Right atrium auricular region (tissue), 2 donors: ENCODE measurements around the gene DNAH11. TPM values are rescaled to one million over a fixed set of nuclear protein-coding genes. Genes with fewer than 3 reads are reported as not detected.

Source experiments
- DNase-seq: peaks from one replicate; pipeline ENCODE4 v3.0.0-alpha.2; 2019; ENCODE audit warnings: low spot score
- H3K27ac ChIP-seq, 2 donors: fragments of 200-600 bp; sonication (generic); 1 replicate in 1 of 2; 2 replicates in 1 of 2; pipeline ENCODE4 v1.5.1; 2016 to 2019
- H3K27me3 ChIP-seq, 2 donors: fragments of 200-600 bp; sonication (generic); one replicate each; pipeline versions ENCODE4 v1.5.1 to v1.6.0; 2017 to 2019
- H3K36me3 ChIP-seq: fragments of 200-600 bp; sonication (generic); one replicate; pipeline ENCODE4 v1.5.1; 2016
- H3K4me1 ChIP-seq, 2 donors: fragments of 200-600 bp; sonication (generic); one replicate each; pipeline versions ENCODE4 v1.5.1 to v1.6.0; 2017 to 2019
- H3K4me3 ChIP-seq, 2 donors: fragments of 200-600 bp; sonication (generic); 1 replicate in 1 of 2; 2 replicates in 1 of 2; pipeline ENCODE4 v1.5.1; 2017 to 2019; ENCODE audit warnings: mild to moderate bottlenecking in 1 of 2, moderate library complexity in 1 of 2
- H3K9me3 ChIP-seq, 2 donors: fragments of 200-600 bp; sonication (generic); one replicate each; pipeline ENCODE4 v1.5.1; 2019
- total RNA-seq, 2 donors: library from RNA; depleted of rRNA; stranded (reverse); fragments of >200 nt; gene quantifications; one replicate each; pipeline ENCODE4 v1.1.0, GENCODE V29; 2016
- TF ChIP-seq, protein P1 (sequence below), 2 donors: fragments of 200-600 bp; sonication (generic); IDR thresholded peaks; one replicate each; pipeline ENCODE4 v1.5.1; 2019; ENCODE audit warnings: antibody characterized with exemption in 2 of 2

Gene DNAH11
- total RNA-seq, 2 donors from 2014 or later, result 2.8 to 3.5 TPM

DNA sequence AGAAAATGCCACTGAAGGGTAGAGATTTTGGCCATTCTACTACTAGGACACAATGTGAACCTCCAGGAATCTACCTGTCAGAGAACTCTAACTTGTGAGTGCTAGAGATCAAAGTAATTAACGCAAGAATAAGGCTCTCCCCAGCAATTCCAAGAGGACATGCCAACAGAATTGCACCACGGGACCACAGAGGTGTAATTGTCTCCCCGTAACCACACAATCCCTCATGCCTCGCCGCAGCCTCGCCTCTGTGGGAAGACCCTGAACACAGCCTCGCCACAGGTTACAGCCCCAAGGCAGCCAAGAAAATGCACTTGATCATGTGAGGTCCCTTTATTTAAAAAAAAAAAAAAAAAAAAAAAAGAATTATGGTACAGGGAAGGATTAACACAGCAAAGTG lies 373.3 kb downstream of the DNAH11 start:
- no peak for DNase-seq
- H3K4me3 ChIP-seq, result no peak overlapping the region
- no peaks in the 10 kb centered on the region for H3K27me3 ChIP-seq
- H3K9me3 ChIP-seq, result no peaks in the 10 kb centered on the region
- peak overlapping the region in 1 of 2 donors; percentile 74 for H3K27ac ChIP-seq
- H3K4me1 ChIP-seq, result peaks cover 0 to 26% of the 10 kb centered on the region in 2 donors
- TF ChIP-seq, protein P1, sequence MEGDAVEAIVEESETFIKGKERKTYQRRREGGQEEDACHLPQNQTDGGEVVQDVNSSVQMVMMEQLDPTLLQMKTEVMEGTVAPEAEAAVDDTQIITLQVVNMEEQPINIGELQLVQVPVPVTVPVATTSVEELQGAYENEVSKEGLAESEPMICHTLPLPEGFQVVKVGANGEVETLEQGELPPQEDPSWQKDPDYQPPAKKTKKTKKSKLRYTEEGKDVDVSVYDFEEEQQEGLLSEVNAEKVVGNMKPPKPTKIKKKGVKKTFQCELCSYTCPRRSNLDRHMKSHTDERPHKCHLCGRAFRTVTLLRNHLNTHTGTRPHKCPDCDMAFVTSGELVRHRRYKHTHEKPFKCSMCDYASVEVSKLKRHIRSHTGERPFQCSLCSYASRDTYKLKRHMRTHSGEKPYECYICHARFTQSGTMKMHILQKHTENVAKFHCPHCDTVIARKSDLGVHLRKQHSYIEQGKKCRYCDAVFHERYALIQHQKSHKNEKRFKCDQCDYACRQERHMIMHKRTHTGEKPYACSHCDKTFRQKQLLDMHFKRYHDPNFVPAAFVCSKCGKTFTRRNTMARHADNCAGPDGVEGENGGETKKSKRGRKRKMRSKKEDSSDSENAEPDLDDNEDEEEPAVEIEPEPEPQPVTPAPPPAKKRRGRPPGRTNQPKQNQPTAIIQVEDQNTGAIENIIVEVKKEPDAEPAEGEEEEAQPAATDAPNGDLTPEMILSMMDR (IDR thresholded peaks at IDR 0.05), result no peak
- H3K36me3 ChIP-seq, result no peaks in the 10 kb centered on the region

DNA sequence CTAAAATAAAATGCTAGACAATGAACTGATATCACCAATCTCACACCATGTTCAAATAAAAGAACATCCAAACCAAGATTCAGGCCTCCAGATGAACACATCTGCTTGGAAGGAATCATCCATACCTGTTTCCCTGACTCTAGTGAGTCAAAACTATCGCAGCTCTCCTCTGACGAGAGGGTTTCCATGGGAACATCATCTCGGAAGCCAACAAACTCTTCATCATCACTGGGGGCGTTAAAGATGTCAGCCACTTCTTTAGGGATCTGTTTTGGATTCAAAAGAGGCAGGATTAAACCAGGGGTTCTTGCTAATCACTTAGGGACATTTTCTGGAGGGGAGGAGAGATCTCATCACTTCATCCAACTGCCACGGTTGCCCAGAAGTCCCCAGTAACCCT lies 373.8 kb downstream of the DNAH11 start:
- TF ChIP-seq, protein P1 (IDR thresholded peaks at IDR 0.05), result no peak
- no peaks in the 10 kb centered on the region for H3K36me3 ChIP-seq
- no peak overlapping the region for H3K4me3 ChIP-seq
- peaks cover 0 to 26% of the 10 kb centered on the region in 2 donors for H3K4me1 ChIP-seq
- no peak for DNase-seq
- H3K27me3 ChIP-seq, result no peaks in the 10 kb centered on the region
- H3K9me3 ChIP-seq, result no peaks in the 10 kb centered on the region
- H3K27ac ChIP-seq, result peak overlapping the region in 1 of 2 donors; percentile 74

DNA sequence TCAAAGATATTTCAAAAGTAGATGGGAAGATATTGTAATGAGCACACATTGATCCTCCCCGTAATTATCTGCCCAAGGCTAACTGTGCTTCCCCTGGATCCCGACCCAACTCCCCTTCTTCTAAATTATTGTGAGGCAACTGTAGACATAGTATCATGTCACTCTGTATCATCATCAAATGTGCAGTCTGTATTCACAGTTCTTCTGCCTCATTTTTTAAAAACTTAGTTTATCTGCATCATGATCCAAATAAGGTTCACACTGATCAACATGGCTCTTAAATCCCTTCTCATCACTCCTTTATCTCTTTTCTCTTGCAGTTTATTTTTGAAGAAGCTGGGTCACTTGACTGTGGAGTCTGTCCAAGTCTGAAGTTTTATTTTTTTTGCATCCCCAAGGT lies 375.4 kb downstream of the DNAH11 start:
- TF ChIP-seq, protein P1 (IDR thresholded peaks at IDR 0.05), result no peak
- Histone ChIP-seq H3K27ac (peak overlapping the region in 1 of 2 donors; percentile 74), H3K4me1 (peaks cover 0 to 12% of the 10 kb centered on the region in 2 donors)

DNA sequence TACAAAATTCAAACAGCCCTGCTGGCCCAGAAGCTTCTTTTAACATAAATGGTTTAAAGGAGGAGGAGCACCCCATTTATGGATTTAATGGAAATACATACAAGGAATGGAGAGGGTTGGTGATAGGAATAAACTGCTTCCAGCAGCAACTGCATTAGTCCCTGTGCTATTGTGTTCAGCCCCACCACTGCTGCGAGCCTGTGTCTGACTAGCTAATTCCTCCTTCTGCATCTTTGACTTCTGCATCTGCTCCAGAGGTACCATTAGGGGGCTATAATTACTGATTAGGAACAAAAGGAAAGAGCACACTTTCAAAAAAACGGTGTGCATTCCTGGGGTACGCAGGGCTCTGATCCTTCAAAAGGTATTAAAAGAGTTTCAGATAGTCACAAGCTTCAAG lies 378.1 kb downstream of the DNAH11 start:
- H3K4me1 ChIP-seq, result peaks cover 0 to 18% of the 10 kb centered on the region in 2 donors
- no peak overlapping the region for H3K4me3 ChIP-seq
- TF ChIP-seq, protein P1 (IDR thresholded peaks at IDR 0.05), result no peak
- no peak for DNase-seq
- peak overlapping the region in 1 of 2 donors; percentile 5 for H3K27ac ChIP-seq
- no peaks in the 10 kb centered on the region for H3K27me3 ChIP-seq
- no peaks in the 10 kb centered on the region for H3K36me3 ChIP-seq
- H3K9me3 ChIP-seq, result no peaks in the 10 kb centered on the region

More for the DNA sequence above, 375.4 kb downstream of the DNAH11 start:
- no peaks in the 10 kb centered on the region for H3K36me3 ChIP-seq
- no peak for DNase-seq
- H3K9me3 ChIP-seq, result no peaks in the 10 kb centered on the region
- H3K27me3 ChIP-seq, result no peaks in the 10 kb centered on the region
- no peak overlapping the region for H3K4me3 ChIP-seq

DNA sequence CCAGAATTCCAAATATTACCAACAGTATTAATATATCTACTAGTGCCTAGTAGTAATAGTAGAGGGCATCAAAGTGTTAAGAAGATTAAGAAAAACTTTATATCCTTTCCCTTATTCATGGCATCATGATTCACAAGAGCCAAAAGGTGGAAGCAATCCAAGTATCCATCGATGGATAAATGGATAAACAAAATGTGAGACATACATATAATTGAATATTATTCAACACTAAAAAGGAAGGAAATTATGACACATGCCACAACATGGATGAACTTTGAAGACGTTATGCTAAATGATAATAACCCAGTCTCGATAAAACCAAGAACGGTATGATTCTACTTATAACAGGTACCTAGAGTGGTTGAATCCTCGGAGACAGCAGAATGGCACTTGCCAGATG lies 379.8 kb downstream of the DNAH11 start:
- Histone ChIP-seq H3K27ac (peak overlapping the region in 1 of 2 donors; percentile 67), H3K36me3 (no peaks in the 10 kb centered on the region), H3K4me1 (peaks cover 0 to 12% of the 10 kb centered on the region in 2 donors), H3K27me3 (no peaks in the 10 kb centered on the region), H3K9me3 (no peaks in the 10 kb centered on the region), H3K4me3 (no peak overlapping the region)
- DNase-seq, result no peak
- TF ChIP-seq, protein P1 (IDR thresholded peaks at IDR 0.05), result no peak

DNA sequence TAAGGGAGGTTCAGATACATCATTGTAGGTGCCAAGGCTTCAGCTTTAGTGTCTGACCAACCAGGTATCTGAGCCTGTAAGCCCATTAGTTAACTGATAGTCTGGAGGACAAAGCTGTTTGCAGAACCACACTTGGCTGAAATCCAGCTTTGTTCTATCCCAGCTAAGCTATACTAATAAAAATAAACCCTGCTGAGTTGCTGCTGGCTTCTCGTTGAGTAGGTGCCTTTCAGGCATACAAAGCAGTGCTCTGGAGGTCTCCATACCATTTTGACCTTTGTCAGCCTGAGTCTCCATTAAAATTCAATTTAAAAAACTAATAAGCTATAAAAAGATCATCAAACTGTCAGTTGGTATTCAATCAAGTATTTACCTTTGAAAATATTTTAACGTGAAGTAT lies 380.8 kb downstream of the DNAH11 start:
- Histone ChIP-seq H3K27ac (peak overlapping the region; percentile 20 to 67), H3K36me3 (no peaks in the 10 kb centered on the region), H3K27me3 (no peaks in the 10 kb centered on the region), H3K4me3 (no peak overlapping the region), H3K9me3 (no peaks in the 10 kb centered on the region), H3K4me1 (peaks cover 0 to 12% of the 10 kb centered on the region in 2 donors)
- TF ChIP-seq, protein P1 (IDR thresholded peaks at IDR 0.05), result no peak
- no peak for DNase-seq
